GM18870 (cell line): Measurements from ENCODE around the gene CBR3.
A peak's percentile ranks its signal among the peaks of the same experiment; 100 is the strongest.

Experiments used
- ATAC-seq: cut with Tn5 transposase; IDR thresholded peaks from one replicate; pipeline ENCODE4 v1.9.1; 2021; ENCODE audit warnings: moderate library complexity; ENCODE audit not compliant: unreplicated experiment

Gene CBR3

DNA sequence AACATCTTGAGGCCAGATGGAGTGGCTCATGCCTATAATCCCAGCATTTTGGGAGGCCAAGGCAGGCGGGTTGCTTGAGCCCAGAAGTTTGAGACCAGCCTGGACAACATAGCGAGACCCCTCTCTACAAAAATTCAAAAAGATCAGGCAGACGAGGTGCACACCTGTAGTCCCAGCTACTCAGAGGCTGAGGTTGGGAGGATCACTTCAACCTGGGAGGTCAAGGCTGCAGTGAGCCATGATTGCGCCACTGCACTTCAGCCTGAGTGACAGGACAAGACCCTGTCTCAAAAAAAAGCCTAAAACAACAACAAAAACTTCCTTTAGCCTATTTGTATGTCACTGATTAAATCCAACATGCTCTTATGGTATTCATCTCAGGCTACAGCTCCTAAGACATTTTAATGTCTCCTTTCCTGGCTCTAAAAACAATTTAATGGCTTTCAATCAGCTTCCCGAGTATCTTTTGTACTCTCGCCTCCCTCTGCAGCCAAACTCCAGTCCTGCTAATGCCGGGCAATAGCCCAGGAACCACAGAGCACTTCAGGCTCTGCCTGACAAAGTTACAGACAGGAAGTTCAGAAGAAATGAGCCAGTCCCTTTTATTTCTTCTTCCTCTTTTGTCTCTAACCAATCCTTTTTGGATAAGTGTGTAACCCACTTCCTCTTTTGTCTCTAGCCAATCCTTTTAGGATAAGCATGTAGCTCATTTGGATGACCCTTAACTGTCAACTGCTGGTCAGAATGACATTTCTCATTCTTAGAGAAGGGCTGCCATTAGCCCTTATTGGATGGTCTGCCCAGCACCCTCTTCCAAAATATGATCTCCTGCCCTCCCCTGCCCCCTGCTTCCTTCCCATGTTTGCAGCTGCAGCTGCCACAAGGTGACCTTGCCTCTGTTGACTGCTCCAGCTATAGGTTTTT lies 15.2 kb downstream of the CBR3 start:
- ATAC-seq = peak; percentile 47

DNA sequence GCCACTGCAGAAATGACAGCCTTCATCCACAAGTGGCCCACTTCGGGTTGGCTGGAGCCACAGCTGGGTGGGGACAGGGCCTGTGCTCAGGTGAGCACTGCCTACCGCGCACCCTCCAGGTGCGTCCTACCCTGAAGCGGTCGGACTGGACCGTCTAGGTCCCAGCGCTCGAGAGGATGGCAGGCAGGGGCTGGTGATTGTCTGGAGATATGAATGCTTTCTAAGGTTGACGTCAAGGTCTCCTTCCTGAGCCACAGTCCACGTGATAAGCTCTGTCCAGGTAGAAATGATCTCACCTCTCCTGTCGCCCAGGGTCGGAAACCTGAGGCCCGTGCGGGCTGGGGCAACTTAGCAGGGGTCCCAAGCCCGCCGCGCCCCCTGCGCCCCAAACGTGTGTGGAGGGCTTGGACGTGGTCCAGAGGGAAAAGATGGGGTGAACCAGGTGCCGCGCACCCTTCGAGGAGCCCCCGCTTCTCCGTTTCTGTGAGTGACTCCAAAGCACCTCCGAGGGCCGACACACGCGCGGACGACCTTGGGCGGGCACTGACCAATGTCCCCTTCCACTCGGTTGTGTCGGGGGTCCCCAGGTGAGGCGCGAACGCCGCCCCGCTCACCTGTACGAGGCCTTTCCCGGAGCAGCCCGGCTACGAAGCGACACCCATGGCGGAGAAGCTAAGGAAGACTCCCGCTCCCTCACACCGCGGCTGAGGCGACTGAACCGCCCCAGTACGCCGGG lies 20.9 kb downstream of the CBR3 start:
- peak; percentile 2 for ATAC-seq

DNA sequence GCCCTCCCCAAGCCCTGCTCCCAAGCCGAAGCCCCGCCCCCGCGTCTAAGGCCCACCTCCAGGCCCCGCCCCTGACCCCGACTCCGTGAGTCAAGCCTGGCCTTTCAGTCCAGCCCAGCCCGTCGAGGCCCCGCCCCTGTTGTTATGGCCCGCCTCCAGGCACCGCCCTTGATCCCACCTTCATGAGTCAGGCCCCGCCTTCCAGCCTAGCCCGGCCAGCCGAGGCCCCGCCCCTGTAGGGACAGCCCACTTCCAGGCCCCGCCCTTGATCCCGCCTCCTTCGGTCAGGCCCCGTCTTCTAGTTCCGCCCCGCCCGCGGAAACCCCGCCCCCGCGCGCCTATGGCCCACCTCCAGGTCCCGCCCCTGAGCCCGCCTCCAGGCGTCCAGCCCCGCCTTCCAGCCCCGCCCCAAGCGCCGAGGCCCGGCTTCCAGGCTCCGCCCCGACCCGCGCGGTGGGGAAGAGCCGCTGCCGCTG lies 21.5 kb downstream of the CBR3 start:
- ATAC-seq = peak; percentile 84

GRCh38 chr21:36156815-36157670 lies 22.2 kb downstream of the CBR3 start, which contains the start of gene DOP1B:
DOP1B (plus strand) TSS chr21:36156824; CDS start chr21:36164734, 7,910 bp downstream.
- peak; percentile 13 for ATAC-seq

GRCh38 chr21:36159356-36159921 lies 24.6 kb downstream of the CBR3 start:
- ATAC-seq = no peak

DNA sequence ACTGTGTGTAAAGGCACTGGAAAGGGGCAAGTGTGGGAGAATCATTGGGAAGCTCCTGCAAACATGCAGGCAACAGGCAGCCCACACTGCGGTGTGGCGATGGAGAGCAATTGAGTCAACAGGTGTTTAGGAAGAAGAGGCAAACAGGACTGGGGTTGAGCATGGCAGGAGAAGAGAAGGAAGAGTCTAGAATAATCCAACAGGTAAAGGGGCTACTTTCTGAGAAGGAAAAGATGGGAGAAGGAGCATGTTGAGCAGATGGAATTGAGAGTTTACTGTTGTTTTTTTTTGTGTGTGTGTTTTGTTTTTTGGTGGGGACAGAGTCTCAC lies 25.9 kb downstream of the CBR3 start:
- ATAC-seq = no peak

DNA sequence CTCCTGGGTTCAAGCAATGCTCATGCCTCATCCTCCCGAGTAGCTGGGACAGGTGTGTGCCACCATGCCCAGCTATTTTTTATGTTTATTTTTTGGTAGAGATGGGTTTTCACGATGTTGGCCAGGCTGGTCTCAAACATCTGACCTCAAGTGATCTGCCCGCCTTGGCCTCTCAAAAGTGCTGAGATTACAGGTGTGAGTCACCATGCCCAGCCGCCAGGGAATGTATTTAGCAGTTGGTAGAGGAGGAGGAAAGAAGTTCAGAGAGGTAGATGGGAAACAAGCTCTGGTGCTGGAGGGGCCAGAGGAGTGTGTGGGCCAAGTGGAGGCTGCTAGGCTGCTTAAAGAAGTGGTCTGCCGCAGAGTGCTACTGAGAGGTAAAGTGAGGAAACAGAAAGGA lies 27.8 kb downstream of the CBR3 start:
- no peak for ATAC-seq

GRCh38 chr21:36163750-36164741 lies 29.2 kb downstream of the CBR3 start:
- no peak for ATAC-seq

GRCh38 chr21:36165356-36165755 lies 30.5 kb downstream of the CBR3 start:
- ATAC-seq = no peak

DNA sequence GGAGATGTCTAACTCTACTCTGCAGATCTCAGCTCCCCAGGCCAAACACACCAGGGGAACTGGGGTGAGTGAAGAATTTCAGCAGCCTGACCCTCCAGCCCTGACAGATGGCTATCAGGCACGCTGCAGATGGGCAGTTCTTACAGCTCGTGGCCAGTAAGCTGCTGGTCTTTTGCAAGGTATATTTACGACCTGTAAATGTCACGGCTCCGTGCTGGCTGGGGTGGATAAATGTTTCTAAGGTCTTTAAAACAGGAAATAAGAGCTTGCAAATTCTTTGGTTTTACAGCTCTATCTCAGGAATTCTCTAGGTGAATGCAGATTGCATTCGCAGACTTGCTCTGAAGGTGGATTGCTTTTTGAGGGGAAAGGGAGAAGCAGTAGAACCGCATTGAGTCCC lies 31.8 kb downstream of the CBR3 start:
- ATAC-seq = no peak

DNA sequence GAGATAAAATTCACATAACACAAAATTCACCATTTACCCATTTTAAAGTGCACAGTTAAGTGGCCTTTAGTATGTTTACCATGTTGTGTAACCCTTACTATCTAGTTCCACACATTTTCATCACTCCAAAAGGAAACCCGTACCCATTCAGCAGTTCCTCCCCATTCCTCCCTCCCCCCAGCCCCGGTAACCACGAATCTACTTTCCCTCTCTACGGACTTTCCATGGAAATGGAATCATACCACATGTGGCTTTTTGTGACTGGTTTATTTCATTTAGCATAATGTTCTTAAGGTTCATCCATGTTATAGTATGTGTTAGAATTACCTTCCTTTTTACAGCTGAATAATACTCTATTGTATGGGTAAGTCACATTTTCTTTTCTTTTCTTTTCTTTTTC lies 32.7 kb downstream of the CBR3 start:
- ATAC-seq = no peak

DNA sequence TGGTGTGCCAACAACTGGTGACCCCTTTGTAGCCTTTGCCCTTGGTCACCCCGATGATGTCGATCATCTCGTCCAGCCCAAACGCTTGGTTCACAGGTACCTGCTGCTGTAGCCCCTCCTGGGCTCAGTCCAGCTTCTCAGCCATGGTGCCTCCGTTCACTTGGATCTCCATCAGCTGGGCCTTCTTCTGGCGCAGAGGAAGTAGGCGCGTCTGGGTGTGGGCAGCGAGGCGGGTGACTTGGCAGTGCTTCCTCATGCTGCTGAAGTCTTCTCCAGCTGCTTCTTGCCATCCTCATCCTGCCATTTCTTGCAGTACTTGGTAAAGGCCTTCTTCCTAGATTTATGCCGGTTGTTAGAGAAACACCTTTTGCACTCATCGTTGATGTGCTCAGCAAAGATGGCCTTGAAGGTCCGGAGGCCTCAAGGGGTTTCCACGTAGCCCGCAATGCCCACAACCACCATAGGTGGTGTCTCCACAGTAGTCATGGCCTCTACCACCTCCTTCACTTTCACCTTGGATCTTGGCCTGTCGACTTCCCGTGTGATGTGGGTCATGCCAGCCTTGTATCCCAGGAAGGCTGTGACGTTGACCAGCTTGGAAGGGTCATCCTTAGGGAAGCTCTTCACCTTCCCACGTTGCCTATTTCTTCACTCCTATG lies 34.7 kb downstream of the CBR3 start:
- no peak for ATAC-seq

DNA sequence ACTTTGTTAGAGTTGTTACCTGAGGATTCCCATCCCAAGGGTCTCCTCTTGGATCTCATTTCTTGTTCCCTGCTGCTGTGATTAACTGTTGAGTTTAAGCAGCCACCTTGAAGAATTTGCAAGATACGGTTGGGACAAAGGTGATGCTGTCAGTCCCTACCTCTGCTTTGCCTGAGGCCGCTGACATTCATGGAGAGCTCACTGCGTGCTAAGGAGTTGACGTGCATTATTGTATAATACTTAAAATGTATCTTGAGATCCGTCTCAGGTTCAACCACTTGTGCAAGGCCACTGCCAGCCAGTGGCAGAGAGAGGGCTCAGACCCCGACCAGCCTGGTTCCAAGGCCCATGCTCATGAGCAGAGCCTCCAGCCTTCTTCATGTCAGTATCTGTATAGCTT lies 35.9 kb downstream of the CBR3 start:
- no peak for ATAC-seq

DNA sequence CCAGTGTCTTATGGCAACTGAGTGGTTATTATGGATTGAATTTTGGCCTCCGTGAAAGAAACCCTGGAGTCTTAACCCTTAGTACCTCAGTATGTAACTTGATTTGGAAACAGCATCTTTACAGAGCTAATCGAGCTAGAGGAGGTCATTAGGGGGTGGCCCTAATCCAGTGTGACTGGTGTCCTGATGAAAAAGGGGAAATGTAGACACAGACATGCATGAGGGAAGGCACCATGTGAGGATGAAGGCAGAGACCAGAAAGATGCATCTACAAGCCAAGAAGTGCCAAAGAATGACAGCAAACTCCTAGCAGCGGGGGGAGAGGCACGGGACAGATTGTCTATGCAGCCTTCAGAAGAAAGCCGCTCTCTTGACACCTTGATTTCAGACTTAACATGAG lies 36.5 kb downstream of the CBR3 start:
- ATAC-seq = no peak

DNA sequence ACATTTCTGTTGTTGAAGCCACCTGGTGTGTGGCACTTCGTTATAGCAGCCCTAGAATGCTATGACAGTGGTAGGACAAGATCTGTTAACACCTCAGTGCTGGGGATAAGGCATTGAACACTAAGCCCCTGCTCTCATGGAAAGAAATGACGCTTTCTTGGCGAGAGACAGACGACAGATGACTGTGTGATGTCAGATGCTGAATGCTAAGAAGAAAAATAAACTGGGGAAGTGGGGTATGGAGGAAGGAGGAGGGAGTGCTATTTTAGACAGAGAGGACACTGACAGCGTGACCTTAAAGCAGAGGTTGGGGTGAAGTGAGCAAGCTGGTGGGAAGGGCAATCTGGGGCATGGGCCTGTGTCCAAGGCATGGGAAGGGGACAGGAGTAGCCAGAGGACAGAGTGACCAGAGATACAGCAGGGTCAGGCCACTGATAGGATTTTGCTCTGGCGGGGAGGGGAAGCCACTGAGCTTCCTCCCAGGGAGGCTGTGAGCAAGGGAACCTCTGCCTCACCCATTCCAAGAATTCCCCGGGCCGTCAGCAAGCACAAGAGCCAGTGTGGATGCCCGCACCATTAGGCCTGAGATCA lies 37.0 kb downstream of the CBR3 start:
- ATAC-seq = no peak

- no peak for ATAC-seq
Measured at GRCh38 chr21:36174780-36175179, 39.9 kb downstream of the CBR3 start.

DNA sequence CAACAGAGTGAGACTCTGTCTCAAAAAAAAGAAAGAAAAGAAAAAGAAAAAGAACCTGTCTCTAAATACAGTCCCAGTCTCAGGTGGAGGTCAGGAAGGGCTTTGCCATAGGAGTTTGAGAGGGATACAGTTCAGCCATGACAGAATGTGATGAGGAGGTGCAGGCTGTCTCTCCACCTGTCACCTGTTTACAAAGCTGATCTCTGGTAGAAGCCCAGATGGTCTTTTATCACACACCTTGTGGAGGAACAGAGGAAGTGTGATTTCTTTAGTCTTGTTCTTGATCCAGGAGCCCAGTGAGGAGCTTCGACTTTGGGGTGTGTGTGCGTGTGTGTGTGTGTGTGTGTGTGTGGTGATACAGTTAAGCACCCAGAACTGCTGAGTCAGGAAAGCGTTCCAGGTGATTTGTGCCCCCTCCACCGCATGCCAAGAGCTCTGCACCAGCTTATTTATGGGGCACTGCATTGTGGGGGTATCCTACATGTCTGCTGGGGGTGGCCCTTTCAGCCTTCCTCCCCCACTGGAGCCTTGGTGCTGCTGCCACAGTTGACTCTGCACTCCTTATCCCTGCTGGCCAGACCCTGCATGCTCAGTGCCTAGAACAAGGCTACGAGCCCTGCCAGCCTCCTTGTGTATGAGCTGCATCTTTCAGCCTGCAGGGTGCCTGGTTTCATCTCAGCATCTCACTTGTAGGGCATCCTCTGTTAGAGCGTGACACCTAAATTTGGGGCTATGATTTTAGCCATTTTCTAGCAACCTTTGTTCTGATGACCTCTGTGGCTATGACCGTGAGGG lies 41.1 kb downstream of the CBR3 start:
- no peak for ATAC-seq

GRCh38 chr21:36178349-36178748 lies 43.5 kb downstream of the CBR3 start:
- ATAC-seq = no peak
